PC-9 (cell line): Measurements from ENCODE around the gene NET1. TPM values are rescaled to one million over a fixed set of nuclear protein-coding genes. Genes with fewer than 3 reads are reported as not detected.

Experiments used
- BruUV-seq: library from RNA; stranded (reverse); fragments of 400-500 nt; replicated peaks from 2 replicates; lab custom pipeline; 2021; lab: Mats Ljungman, UMichigan
- CTCF ChIA-PET: fragments of 300-600 bp; sonication (Branson Sonifier 250); formaldehyde crosslinking; loops from one replicate; lab custom pipeline; 2022; ENCODE audit warnings: antibody characterized with exemption; lab: Charles Lee
- POLR2A ChIA-PET: fragments of 300-600 bp; sonication (Branson Sonifier 250); formaldehyde crosslinking; loops from one replicate; lab custom pipeline; 2022; ENCODE audit warnings: antibody characterized with exemption; ENCODE audit not compliant: unreplicated experiment; lab: Charles Lee
- DNase-seq, 2 experiments: peaks; one replicate each; pipeline versions ENCODE4 v3.0.0 to v3.0.0-alpha.2; 2015 to 2022; ENCODE audit warnings: mixed read lengths in 1 of 2
- H2AFZ ChIP-seq: fragments of 200-600 bp; sonication (generic); 2 replicates; pipeline ENCODE4 v1.8.1; 2017; ENCODE audit warnings: antibody characterized with exemption
- H3F3A ChIP-seq: fragments of 200-600 bp; sonication (generic); 2 replicates; pipeline ENCODE4 v1.8.1; 2017; ENCODE audit warnings: antibody characterized with exemption, mild to moderate bottlenecking, low read depth; ENCODE audit not compliant: insufficient read depth
- H3K27ac ChIP-seq: fragments of 200-600 bp; sonication (generic); 2 replicates; pipeline ENCODE4 v1.6.1; 2016; ENCODE audit warnings: mixed run types
- H3K27me3 ChIP-seq: fragments of 200-600 bp; sonication (generic); 2 replicates; pipeline ENCODE4 v1.6.1; 2016; ENCODE audit warnings: low read depth, mixed run types; ENCODE audit not compliant: insufficient read depth
- H3K36me3 ChIP-seq: fragments of 200-600 bp; sonication (generic); 2 replicates; pipeline ENCODE4 v1.6.1; 2016; ENCODE audit warnings: low read depth, mixed run types
- H3K4me1 ChIP-seq: fragments of 200-600 bp; sonication (generic); replicated peaks from 2 replicates; pipeline ENCODE4 v1.6.1; 2016; ENCODE audit warnings: mixed run types; ENCODE audit not compliant: insufficient read depth
- H3K4me2 ChIP-seq: fragments of 200-600 bp; sonication (generic); 2 replicates; pipeline ENCODE4 v1.6.1; 2017; ENCODE audit warnings: mixed run types
- H3K4me3 ChIP-seq: fragments of 200-600 bp; sonication (generic); 2 replicates; pipeline ENCODE4 v1.6.1; 2016; ENCODE audit warnings: mixed run types
- H3K79me2 ChIP-seq: fragments of 200-600 bp; sonication (generic); 2 replicates; pipeline ENCODE4 v1.6.1; 2017; ENCODE audit warnings: low read depth, mixed run types
- H3K9me2 ChIP-seq: fragments of 200-600 bp; sonication (generic); 2 replicates; pipeline ENCODE4 v1.8.1; 2017; ENCODE audit warnings: mild to moderate bottlenecking; ENCODE audit not compliant: insufficient read depth
- H3K9me3 ChIP-seq: fragments of 200-600 bp; sonication (generic); 2 replicates; pipeline ENCODE4 v1.8.1; 2016; ENCODE audit warnings: low read depth; ENCODE audit not compliant: insufficient read depth
- H4K20me1 ChIP-seq: fragments of 200-600 bp; sonication (generic); 2 replicates; pipeline ENCODE4 v1.8.1; 2017; ENCODE audit not compliant: insufficient read depth
- CTCF ChIP-seq: fragments of 200-600 bp; sonication (generic); conservative IDR thresholded peaks from 2 replicates; pipeline ENCODE4 v1.6.1; 2017; ENCODE audit warnings: mixed run types, antibody characterized with exemption, mild to moderate bottlenecking, moderate library complexity
- EZH2 ChIP-seq: fragments of 200-600 bp; sonication (generic); IDR thresholded peaks from 2 replicates; pipeline ENCODE4 v1.8.0; 2017; ENCODE audit warnings: antibody characterized with exemption, low read depth
- intact Hi-C: fragments of 100-400 bp; cut with micrococcal nuclease; formaldehyde crosslinking; loops from one replicate; pipeline ENCODE4 v1.10.0; 2022; ENCODE audit not compliant: unreplicated experiment
- total RNA-seq: library from RNA; stranded (reverse); gene quantifications from 2 replicates; pipeline ENCODE4 v1.2.3, GENCODE V29; 2021

The NET1 gene
- total RNA-seq, 1 experiment from 2014 or later: 150 TPM

- TF ChIP-seq CTCF (no peak), EZH2 (no peak)
- no peaks in the 10 kb centered on the region for H3K9me2 ChIP-seq
- intact Hi-C loops: no loop called here
- H3K27me3 ChIP-seq: no peaks in the 10 kb centered on the region
- no peaks in the 10 kb centered on the region for H3K4me1 ChIP-seq
- POLR2A ChIA-PET: no interaction called here
- BruUV-seq: no TSS peak
- H4K20me1 ChIP-seq: no peaks in the 10 kb centered on the region
- no peaks in the 10 kb centered on the region for H3K9me3 ChIP-seq
- H3K4me2 ChIP-seq: no peak overlapping the region
- H2AFZ ChIP-seq: no peak overlapping the region
- H3K27ac ChIP-seq: no peak overlapping the region
- H3K79me2 ChIP-seq: no peaks in the 10 kb centered on the region
- no peaks in the 10 kb centered on the region for H3K36me3 ChIP-seq
- H3K4me3 ChIP-seq: no peak overlapping the region
- peaks cover 5% of the 10 kb centered on the region; the same call in 1 of the 2 replicates for H3F3A ChIP-seq
- DNase-seq: no peak
- CTCF ChIA-PET: no interaction called here
Measured at GRCh38 chr10:5370493-5371352, 41.6 kb upstream of the NET1 start.

GRCh38 chr10:5373307-5373706 is 39.0 kb upstream of the NET1 start:
- Histone ChIP-seq H3K36me3 (no peaks in the 10 kb centered on the region), H3K27ac (no peak overlapping the region), H3K9me3 (no peaks in the 10 kb centered on the region), H3F3A (peaks cover 5% of the 10 kb centered on the region; the same call in 1 of the 2 replicates), H2AFZ (no peak overlapping the region), H3K4me3 (no peak overlapping the region), H3K79me2 (no peaks in the 10 kb centered on the region), H3K4me1 (no peaks in the 10 kb centered on the region), H3K9me2 (no peaks in the 10 kb centered on the region), H3K4me2 (no peak overlapping the region), H4K20me1 (no peaks in the 10 kb centered on the region), H3K27me3 (no peaks in the 10 kb centered on the region)
- CTCF ChIA-PET: no interaction called here
- TF ChIP-seq CTCF (no peak), EZH2 (no peak)
- POLR2A ChIA-PET: no interaction called here
- BruUV-seq: no TSS peak
- DNase-seq: no peak
- intact Hi-C loops: no loop called here

GRCh38 chr10:5373891-5374611 is 38.3 kb upstream of the NET1 start:
- no peaks in the 10 kb centered on the region for H3K27me3 ChIP-seq
- H2AFZ ChIP-seq: no peak overlapping the region
- no peak overlapping the region for H3K4me3 ChIP-seq
- H3K4me1 ChIP-seq: no peaks in the 10 kb centered on the region
- no peaks in the 10 kb centered on the region for H3K79me2 ChIP-seq
- intact Hi-C loops: no loop called here
- H3K4me2 ChIP-seq: no peak overlapping the region
- no peak for DNase-seq
- H4K20me1 ChIP-seq: no peaks in the 10 kb centered on the region
- no peak overlapping the region for H3K27ac ChIP-seq
- H3K9me2 ChIP-seq: no peaks in the 10 kb centered on the region
- POLR2A ChIA-PET: no interaction called here
- H3K36me3 ChIP-seq: no peaks in the 10 kb centered on the region
- H3F3A ChIP-seq: peaks cover 5% of the 10 kb centered on the region; the same call in 1 of the 2 replicates
- BruUV-seq: no TSS peak
- H3K9me3 ChIP-seq: no peaks in the 10 kb centered on the region
- TF ChIP-seq EZH2 (no peak), CTCF (no peak)
- CTCF ChIA-PET: no interaction called here
